ENCODE results near the gene PLVAP. TPM values are rescaled to one million over a fixed set of nuclear protein-coding genes. Genes with fewer than 3 reads are reported as not detected.

Gene PLVAP
- total RNA-seq, 1 donor from 2014 or later = 1.5 TPM

GRCh38 chr19:17411801-17412200 is 34.7 kb upstream of the PLVAP start:
- no peak for TF ChIP-seq CTCF (IDR thresholded peaks at IDR 0.05; ENCODE audit: insufficient read depth, low read length, poor library complexity, severe bottlenecking)
- no peak overlapping the region for H3K4me3 ChIP-seq (ENCODE audit: low read depth, low read length)
- H3K27me3 ChIP-seq (ENCODE audit: control insufficient read depth, insufficient read depth, low read length) = peaks cover 3% of the 10 kb centered on the region
- no peak for DNase-seq (ENCODE audit: low read depth)
- H3K36me3 ChIP-seq (ENCODE audit: control insufficient read depth, insufficient read depth, low read length) = no peaks in the 10 kb centered on the region

- peaks cover 3% of the 10 kb centered on the region for H3K27me3 ChIP-seq (ENCODE audit: control insufficient read depth, insufficient read depth, low read length)
- no peak overlapping the region for H3K4me3 ChIP-seq (ENCODE audit: low read depth, low read length)
- H3K36me3 ChIP-seq (ENCODE audit: control insufficient read depth, insufficient read depth, low read length) = no peaks in the 10 kb centered on the region
- no peak for DNase-seq (ENCODE audit: low read depth)
- no peak for TF ChIP-seq CTCF (IDR thresholded peaks at IDR 0.05; ENCODE audit: insufficient read depth, low read length, poor library complexity, severe bottlenecking)
These were observed 32.8 kb upstream of the PLVAP start for GRCh38 chr19:17409990-17410389.

- H3K4me3 ChIP-seq (ENCODE audit: low read depth, low read length) = no peak overlapping the region
- no peak for DNase-seq (ENCODE audit: low read depth)
- peaks cover 6% of the 10 kb centered on the region for H3K27me3 ChIP-seq (ENCODE audit: control insufficient read depth, insufficient read depth, low read length)
- no peak for TF ChIP-seq CTCF (IDR thresholded peaks at IDR 0.05; ENCODE audit: insufficient read depth, low read length, poor library complexity, severe bottlenecking)
- no peaks in the 10 kb centered on the region for H3K36me3 ChIP-seq (ENCODE audit: control insufficient read depth, insufficient read depth, low read length)
These were observed 29.7 kb upstream of the PLVAP start for GRCh38 chr19:17406887-17407196.

GRCh38 chr19:17406046-17406886 is 29.1 kb upstream of the PLVAP start:
- TF ChIP-seq CTCF (IDR thresholded peaks at IDR 0.05; ENCODE audit: insufficient read depth, low read length, poor library complexity, severe bottlenecking) = no peak
- H3K36me3 ChIP-seq (ENCODE audit: control insufficient read depth, insufficient read depth, low read length) = no peaks in the 10 kb centered on the region
- no peak overlapping the region for H3K4me3 ChIP-seq (ENCODE audit: low read depth, low read length)
- no peak for DNase-seq (ENCODE audit: low read depth)
- H3K27me3 ChIP-seq (ENCODE audit: control insufficient read depth, insufficient read depth, low read length) = peaks cover 5% of the 10 kb centered on the region

GRCh38 chr19:17405250-17406045 is 28.3 kb upstream of the PLVAP start, which contains the start of gene BST2:
TSS of gene BST2 (minus strand) at chr19:17405630. CDS start at chr19:17405575, 55 bp downstream.
- H3K36me3 ChIP-seq (ENCODE audit: control insufficient read depth, insufficient read depth, low read length) = no peaks in the 10 kb centered on the region
- no peak for TF ChIP-seq CTCF (IDR thresholded peaks at IDR 0.05; ENCODE audit: insufficient read depth, low read length, poor library complexity, severe bottlenecking)
- DNase-seq (ENCODE audit: low read depth) = peak; percentile 56
- H3K4me3 ChIP-seq (ENCODE audit: low read depth, low read length) = no peak within 1 kb of the TSS
- H3K27me3 ChIP-seq (ENCODE audit: control insufficient read depth, insufficient read depth, low read length) = peaks cover 5% of the 10 kb centered on the region

Data from kidney epithelial cell (primary cell).